ENCODE measurements around the gene LRPAP1.

GRCh38 chr4:3469386-3470243 lies 62.6 kb downstream of the LRPAP1 start:
- no peak for TF ChIP-seq FOXS1 (CRISPR knock-in tag; IDR thresholded peaks at IDR 0.05)
- TF ChIP-seq, protein P1, sequence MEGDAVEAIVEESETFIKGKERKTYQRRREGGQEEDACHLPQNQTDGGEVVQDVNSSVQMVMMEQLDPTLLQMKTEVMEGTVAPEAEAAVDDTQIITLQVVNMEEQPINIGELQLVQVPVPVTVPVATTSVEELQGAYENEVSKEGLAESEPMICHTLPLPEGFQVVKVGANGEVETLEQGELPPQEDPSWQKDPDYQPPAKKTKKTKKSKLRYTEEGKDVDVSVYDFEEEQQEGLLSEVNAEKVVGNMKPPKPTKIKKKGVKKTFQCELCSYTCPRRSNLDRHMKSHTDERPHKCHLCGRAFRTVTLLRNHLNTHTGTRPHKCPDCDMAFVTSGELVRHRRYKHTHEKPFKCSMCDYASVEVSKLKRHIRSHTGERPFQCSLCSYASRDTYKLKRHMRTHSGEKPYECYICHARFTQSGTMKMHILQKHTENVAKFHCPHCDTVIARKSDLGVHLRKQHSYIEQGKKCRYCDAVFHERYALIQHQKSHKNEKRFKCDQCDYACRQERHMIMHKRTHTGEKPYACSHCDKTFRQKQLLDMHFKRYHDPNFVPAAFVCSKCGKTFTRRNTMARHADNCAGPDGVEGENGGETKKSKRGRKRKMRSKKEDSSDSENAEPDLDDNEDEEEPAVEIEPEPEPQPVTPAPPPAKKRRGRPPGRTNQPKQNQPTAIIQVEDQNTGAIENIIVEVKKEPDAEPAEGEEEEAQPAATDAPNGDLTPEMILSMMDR (IDR thresholded peaks at IDR 0.05) = no peak
- no peak for TF ChIP-seq ESRRA (IDR thresholded peaks at IDR 0.05; ENCODE audit: borderline replicate concordance, low read length)
- TF ChIP-seq, protein P2, sequence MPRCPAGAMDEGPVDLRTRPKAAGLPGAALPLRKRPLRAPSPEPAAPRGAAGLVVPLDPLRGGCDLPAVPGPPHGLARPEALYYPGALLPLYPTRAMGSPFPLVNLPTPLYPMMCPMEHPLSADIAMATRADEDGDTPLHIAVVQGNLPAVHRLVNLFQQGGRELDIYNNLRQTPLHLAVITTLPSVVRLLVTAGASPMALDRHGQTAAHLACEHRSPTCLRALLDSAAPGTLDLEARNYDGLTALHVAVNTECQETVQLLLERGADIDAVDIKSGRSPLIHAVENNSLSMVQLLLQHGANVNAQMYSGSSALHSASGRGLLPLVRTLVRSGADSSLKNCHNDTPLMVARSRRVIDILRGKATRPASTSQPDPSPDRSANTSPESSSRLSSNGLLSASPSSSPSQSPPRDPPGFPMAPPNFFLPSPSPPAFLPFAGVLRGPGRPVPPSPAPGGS (IDR thresholded peaks at IDR 0.05) = no peak
- no peak for TF ChIP-seq POLR2A (IDR thresholded peaks at IDR 0.05; ENCODE audit: low read length)
- TF ChIP-seq JUN (IDR thresholded peaks at IDR 0.05) = no peak
- TF ChIP-seq RAD21 (conservative IDR thresholded peaks at IDR 0.05 in 1 of 2, IDR thresholded peaks at IDR 0.05 in 1 of 2) = no peak
- no peak for TF ChIP-seq EP300 (IDR thresholded peaks at IDR 0.05)
- no peak for TF ChIP-seq HDAC2 (IDR thresholded peaks at IDR 0.05)
- no peak for TF ChIP-seq ZFP36 (IDR thresholded peaks at IDR 0.05; ENCODE audit: borderline replicate concordance, partially characterized antibody)
- TF ChIP-seq RCOR1 (IDR thresholded peaks at IDR 0.05; ENCODE audit: low read depth, low read length) = no peak
- TF ChIP-seq HOXB5 (CRISPR knock-in tag; IDR thresholded peaks at IDR 0.05) = no peak
- no peak for TF ChIP-seq BHLHE40 (IDR thresholded peaks at IDR 0.05; ENCODE audit: low read depth, low read length)
- no peak for TF ChIP-seq TFCP2L1 (CRISPR knock-in tag; IDR thresholded peaks at IDR 0.05)
